M059J (cell line): Measurements from ENCODE around the gene DR1. TPM values are rescaled to one million over a fixed set of nuclear protein-coding genes. Genes with fewer than 3 reads are reported as not detected.

Experiments used
- DNase-seq: peaks from one replicate; pipeline ENCODE4 v3.0.0-alpha.2; 2012; ENCODE audit warnings: low read depth
- total RNA-seq: library from RNA; depleted of rRNA; stranded (reverse); fragments of >200 nt; shearing (Covaris generic); gene quantifications from 2 replicates; pipeline ENCODE4 v1.2.3, GENCODE V29; 2014; rRNA removed

The DR1 gene
- total RNA-seq, result 67.1 and 87.1 TPM in 2 replicates

DNA sequence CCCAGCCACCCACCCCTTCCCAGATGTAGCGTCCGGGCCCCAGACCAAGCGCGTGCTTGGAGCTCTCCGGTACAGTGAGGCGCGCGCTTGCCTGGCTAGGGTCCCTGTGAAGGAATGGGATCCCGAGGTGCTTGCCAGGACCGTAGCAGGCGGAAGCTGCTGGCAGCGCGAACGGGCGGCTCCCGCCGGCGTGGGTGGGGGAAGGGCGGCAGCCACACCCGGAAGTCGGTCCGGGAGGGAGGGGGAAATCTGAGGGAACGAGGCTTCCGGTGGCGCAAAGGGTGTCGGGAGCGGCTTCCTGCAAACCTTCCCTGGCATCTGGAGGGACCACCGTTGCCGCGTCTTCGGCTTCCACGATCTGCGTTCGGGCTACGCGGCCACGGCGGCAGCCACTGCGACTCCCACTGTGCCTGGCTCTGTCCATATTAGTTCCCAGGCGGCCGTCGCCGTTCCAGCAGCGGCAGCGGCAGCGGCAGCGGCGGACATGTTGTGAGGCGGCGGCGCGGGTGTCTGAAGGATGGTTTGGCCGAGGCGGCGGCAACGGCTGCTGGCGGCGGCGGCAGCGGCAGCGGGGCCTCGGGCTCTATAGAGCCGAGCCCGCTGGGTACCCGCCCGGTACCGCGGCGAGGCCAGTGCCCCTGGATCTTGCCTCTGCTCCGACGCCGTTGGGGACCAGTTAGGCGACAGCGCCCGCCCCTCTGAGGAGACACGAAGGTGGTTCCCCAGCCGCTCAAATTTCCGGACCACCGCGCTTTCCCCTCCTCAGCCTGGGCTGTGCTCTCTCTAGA is at the start of gene DR1:
DR1 (plus strand) TSS at position 275 of the 788 bp plus-strand sequence. CDS start 739 bp downstream, outside the sequence.
- peak; percentile 93 for DNase-seq

DNA sequence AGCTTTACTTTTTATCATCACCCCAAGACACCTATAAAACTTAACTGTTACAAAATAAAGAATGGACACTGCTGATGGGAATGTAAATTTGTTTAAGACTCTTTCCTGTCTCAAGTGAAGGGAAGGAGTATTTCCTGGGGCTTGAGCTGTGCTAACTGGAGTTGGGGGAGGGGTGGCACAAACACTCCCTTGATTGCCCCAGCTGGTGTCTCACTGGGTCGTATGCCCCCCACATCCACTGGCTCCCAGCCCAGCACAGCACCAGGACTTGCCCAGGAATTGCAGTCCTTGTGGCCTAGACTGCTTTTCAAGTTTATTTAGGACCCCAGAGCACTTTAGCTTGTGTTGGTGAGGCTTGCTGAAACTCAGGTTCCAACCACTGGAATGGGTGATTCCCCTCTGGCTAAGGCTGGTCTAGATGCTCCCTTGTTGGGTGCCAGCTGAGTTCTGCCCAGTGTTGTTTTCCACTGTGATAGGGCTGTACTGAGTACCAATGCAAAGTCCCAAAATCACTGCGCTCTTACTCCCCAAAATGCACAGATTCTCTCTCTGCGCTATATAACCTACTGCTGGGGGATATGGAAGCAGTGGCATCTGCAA is 49.1 kb upstream of the DR1 start:
- DNase-seq, result no peak

DNA sequence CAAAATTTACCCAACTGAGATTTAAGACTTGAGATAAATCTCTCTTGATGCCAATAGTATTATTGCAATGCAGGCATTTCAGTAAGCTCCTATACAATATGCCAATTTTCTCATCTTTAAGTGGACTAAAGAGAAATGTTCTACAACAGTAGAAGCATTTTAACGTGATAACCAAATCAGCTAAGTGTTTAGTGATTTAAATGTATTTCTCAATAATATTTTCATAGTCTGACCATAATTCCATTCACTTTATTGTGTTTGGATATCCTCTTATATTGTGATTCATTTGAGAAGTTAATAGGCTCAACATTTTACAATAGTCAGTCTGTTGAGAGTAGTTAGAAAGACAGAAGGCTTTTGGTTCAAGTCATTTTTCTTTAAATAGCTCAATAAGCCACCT is 44.6 kb upstream of the DR1 start:
- no peak for DNase-seq

DNA sequence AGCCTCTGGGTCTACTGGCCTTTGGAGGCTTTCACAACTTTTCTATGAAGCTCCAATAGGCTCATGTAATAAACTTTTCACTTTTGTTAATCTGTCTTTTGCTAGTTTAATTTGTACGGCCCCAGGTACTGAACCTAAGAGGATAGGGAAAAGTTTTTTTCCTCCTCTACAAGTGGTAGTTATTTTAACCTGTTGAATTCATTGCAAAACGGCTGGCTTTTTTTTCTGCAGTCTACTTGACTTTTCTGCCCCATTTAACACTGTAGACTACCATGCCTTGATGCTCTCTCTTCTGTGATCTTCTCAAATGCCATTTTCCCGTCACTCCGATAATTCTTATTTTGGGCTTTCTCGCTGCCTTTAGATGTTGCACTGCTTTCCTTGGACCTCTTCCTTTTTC is 43.6 kb upstream of the DR1 start:
- no peak for DNase-seq

DNA sequence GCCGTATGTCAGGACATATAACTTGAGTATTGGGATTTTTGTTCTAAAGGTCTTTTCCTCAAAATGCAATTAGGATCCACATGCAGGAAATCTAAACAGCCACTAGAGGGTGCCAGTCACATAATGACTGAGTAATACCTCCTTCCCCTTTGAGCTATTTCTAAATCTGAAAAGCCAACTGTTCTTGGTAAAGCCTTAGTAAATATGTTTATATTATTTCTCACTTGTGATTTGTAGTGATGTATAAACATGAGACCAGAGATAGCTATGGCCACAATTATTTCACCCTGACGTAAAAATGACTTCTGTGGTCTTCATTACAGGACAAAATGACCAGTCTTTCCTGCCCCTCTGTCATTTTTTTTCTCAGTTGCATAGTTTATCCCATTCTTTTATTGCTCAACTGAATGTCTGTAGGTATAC is 41.0 kb upstream of the DR1 start:
- DNase-seq, result peak; percentile 71

DNA sequence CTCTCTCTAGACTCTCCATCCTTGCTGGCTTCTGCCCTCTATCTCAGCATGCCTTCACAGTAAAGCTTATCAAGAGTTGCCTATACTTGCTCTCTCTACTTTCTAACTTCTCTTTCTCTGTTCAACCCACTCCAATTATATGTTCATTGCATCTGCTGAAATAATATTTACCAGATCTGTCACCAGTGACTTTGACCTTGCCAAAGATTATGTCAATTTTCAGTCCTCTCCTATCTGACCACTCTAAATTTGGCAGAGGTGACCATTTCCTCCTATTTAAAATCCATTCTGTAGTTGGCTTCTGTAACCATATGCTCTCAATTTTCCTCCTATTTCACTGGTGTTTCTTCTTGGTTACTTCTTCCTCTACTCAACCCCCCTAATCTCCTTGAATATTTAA is 38.8 kb upstream of the DR1 start:
- DNase-seq, result no peak

DNA sequence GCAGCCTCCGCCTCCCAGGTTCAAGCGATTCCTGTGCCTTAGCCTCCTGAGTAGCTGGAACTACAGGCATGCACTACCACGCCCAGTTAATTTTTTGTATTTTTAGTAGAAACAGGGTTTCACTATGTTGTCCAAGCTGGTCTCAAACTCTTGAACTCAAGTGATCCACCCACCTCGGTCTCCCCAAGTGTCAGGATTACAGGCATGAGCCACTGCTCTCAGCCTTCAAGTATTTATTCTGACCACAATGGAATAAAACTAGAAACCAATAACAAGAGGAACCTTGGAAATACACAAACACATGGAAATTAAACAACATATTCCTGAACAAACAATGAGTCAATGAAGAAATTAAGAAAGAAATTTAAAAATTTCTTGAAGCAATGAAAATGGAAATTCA is 32.7 kb upstream of the DR1 start:
- no peak for DNase-seq

DNA sequence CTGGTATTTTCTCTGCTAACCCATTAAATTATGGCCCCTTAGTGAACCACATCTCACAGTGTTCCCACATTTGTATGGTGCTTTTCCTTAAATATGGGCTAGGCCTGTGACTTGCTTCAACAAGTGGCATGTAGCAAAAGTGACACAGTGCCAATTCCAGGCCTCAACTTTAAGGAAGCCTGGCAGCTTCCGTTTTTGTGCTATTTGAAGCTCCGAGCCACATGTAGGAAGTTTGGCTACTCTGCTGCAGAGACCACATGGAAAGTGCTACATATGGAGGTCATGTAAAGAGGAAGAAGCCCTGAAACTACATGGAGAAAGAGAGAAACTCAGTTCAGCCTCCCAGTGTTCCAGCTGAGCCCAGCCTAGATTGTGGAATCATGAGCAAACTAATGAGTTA is 28.5 kb upstream of the DR1 start:
- no peak for DNase-seq

DNA sequence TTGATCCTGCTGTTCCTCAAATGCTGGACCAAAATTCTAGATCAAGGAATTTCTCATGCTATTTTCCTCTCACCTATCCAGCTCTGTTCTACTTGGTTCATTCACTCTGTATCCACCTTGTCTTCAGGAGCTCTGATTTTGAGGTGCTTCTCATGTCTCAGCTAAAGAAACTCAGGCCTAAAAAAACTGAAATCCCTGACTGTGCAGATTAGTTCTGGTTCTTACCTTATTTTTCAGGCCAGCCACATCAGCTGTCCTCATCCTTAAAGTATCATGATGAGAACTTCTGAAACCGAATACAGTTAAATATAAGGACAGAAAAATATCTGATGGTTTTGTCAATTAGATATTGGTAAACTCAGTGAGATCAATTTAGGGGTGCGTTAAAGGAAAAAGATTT is 27.8 kb upstream of the DR1 start:
- no peak for DNase-seq

DNA sequence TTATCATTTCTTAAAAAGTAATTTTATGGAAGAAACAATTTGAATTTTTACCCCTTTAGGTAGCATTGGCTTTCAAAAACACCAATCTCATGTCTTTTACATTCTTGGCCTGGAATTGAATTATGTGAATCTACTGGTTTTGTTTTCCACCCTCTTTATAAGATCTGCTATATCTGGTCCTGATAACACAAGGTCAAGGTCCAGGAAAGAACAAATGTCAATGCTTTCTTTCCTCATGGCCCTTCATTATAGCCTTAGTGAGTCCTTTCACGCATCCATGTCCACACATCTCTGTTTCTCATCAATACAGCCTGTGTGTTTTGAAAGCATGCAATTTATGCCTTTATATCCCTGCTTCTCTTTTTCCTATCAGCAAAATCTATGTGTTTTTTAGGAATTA is 24.0 kb upstream of the DR1 start:
- DNase-seq, result no peak

DNA sequence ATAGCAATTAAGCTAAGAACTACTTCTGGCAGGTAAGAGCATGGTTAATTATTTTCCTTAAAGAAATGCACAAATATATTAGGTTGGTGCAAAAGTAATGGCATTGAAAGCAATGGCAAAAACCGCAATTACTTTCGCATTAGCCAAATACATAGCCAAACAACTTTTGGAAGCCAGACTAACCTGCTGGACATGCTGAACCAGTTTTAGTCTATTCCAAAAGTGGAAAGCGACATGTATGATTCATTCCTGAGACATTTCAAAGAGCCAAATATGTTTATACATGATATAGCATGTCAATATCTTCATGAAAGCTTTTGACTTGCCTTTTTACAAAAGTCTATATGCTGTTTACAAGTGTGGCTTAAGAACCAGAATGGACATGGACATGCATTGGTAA is 23.4 kb upstream of the DR1 start:
- no peak for DNase-seq

DNA sequence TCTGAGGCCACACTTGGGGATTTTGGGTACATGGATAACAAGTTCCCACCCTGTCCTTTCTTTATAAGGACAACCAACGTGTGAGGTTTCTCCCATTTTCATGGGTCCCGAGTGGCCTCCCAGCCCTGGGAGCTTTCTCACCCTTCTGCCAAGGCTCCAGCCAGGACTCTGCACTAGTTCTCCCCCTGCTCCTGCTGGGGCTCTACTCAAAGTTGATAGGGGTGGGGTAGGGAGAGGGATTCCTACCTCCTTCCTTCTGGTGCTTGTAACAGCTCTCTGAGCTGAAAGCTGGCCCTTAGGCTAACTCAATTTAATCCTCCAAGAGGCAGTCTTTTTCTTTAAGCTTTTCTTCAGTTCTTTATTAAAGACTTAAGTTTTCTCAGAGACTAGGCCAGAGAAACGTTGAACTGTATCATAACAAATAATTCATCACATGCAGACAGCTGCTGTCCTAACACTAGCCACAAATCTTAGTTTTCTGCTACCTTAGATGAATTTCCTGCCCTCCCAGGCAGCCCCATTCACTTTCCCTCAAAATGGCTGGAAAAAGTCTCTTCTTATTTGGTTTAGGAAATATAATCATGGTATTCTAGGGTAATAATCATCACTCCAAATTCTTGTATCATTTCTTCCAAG is 22.4 kb upstream of the DR1 start:
- DNase-seq, result no peak

DNA sequence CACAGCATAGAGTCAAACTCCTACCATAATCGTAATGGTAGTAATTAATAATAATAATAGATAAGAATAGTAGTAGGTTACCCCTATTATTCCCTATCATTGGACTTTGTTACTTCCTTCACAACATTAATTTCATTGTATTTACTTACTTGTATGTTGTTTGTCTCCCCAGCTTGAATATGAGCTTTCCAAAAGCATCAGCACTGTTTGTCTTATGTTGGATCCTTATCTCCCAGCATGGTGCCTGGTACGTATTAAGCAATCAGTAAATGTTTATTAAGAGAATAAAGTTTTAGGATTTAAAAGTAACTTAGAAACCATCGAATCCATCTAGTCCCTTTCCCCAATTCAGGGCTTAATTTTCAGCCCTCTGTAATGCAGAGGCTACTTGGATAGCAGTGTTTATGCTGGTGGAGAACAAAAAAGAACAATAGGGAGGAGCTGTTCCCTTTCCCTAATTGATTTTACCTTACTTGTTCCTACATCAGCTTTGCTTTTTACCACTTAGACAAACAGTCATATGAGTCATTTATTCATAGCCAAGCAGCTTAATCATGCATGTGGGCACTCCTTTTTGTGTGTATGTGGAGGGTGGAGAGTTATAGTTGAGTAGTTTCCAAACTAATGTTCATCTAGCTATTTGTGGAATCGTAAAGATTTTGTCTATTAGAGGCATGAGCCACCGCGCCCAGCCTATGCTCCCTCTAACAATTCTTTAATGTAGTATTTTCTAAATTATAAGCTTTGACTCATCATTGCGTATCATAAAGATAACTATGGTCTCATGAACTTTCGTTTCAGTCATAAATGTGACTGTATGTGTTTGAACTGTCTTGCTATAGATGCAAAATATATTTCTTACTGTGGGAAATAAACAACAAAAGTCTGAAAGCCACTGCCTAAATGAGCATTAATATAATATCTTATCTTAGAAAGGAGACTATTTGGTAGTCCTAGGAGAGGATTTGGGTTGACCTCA is 20.9 kb upstream of the DR1 start:
- peak; percentile 78 for DNase-seq

DNA sequence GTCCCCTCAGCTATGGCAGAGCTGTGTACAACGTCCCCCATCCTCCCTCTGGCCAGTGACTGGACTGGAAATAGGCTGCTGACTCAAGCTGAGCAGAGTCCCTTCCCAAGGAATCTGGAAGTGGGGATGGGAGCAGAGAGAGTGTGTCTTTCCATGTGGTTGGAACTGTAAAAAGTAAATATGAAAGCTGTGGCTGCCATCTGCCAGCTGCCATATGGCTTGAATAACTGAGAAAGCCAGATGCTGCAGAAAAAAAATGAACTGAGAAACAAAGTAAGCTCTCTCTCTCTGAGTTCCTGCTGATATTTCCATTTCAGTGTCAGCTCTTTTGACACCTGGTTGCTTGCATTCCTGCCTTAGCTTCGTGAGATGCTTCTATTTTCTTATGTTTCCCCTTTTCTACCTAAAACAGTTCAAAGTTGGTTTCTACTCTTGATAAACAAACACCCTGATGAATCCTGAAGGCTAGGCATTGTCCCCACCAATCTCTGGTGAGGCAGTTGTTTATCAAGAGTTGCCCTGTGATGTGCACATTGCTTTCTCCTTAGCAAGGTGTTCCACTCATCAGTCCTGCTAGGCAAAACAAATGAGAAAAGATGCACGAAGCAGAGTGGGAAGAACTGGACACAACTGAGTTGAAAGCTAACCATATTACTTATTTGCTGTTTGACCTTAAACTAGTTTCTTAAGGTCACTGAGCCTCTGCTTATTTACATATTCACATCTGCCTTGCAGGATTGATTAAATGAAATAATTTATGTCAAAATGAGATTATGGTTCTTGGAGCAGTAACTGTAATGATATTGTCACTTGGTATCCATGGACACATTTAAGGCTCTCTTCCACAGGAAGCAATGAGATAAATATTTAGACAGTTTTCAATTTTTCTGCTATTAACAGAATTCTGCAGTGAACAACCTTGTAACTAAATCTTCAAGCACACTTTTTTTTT is 16.6 kb upstream of the DR1 start:
- DNase-seq, result no peak

DNA sequence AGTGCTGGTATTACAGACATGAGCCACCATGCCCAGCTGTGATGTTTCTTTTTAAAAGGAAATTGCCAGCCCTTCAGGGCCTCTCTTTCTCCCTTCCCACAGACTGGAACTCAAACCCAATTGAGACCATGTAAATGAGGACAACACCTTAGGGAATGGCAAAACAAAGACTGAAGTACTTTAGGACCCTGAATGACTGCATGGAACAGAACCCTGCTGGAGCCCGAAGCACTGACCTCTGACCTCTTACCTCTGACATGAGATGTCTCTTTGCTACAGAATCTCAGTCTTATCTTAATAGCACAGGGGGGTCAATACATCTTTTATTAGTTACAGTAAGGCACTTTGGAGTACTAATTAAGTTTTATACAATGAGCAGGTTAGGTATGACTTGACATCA is 15.5 kb upstream of the DR1 start:
- no peak for DNase-seq

DNA sequence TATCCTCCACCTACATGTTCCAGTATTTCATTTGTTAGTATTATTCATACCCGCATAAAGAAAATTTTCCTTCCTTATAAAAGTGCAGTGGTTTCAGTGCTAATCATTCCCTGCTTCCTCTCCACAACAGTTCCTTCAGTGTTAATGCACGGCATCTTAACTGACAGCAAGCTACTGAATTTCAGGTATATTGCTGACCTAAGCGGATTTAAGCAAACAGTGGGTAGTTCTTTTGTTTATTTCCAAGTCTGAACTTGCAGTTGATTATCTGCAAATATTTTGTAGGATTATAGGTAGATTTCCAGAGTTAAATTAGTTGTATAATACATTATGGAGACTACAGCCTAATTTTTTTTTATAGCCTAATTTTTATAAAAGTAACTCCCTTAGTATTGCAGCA is 15.1 kb upstream of the DR1 start:
- no peak for DNase-seq

DNA sequence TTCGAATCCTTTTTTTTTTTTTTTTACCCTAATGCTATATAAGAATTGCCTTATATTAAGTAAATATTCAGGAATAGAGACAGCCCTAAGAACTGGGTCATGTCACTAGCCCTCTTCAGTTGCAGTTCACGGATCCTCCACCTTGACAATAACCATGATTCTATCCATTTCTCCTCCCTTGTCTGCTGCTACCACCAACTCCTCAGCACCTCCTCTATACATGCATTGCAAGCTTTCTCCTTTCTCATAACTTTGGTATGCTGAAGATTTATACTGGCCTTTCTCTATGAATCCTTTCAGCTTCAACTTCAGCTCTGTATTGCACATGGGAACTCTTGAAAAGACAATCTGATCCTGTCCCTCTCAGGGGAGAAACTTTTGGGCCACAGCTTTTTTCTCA is 14.3 kb upstream of the DR1 start:
- DNase-seq, result no peak

DNA sequence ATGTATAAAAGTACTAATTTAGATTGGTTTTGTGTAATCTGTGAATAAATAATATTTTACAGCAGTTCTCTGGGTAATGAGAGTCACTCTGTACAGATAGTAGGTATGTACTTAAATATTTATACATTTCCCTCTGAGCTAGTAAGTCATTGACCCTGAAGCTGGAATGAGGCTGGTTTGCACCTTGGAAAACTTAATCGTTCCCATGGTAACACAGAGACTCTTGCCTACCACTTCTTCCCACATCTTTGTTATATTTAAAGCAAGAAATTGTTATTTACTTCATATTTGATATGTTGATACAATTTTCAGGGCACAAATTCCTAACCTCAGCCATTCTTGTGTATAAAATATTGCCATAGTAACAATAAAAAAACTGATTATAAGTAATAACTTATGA is 13.3 kb upstream of the DR1 start:
- no peak for DNase-seq

DNA sequence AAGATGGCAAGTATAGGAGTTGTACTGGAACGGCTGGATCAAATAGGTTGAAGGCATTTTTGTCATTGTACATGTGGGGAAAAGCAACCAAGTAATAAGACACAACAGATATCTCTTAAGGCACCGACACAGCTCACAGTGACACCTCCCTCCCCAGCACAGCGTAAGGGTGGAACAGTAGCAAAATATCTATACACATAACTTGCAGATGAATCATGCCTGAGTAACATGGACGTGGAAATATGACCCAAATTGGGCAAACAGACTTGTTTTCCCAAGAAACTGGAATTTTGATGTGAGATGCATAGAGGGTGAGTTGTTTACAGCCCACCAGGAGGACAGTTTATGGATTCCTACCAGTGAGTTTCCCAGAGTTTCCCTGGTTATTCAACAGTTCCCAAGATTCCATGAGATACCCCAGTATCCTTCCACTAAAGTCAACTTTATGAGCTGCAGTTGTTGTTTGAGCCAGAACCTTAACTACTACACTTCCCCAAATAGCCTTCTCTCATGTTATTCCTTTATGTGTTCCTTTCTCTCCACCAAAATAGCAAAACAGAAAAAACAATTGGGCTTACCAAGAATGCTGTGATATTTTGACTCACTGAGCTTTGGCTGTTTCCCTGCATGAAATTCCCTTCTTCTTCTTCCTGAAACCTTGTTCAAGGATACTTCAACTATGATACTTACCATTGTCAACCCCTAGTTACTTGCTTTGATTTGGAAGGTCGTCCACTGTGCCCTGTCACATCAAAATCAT is 7.1 kb upstream of the DR1 start:
- DNase-seq, result peak; percentile 93

DNA sequence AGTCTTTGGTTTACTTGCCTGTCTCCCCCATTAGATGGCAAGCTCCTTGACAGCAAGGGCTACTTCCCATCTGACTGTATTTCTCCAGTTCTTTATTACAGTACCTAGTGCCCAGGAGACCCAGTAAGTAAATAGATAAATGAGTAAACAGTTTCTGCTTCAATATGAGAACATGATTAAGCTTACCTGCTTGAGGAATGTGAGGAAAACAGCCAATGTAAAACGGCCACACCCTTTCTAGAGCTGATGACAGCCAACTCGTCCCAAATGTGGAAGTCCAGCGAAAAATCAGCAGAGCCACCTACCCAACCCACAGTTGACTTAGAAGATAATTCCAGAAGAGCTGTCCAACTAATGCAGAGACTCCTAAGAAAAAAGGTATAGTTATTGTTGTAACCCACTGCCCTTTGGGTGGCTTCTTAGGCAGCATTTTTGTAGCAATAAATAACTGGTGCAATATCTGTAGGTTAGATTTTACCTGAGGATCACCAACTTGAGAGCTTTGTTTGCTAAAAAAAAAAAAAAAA is 6.5 kb upstream of the DR1 start:
- no peak for DNase-seq
